ENCODE measurements around the gene ZNF441.
"Not testable (repeated sequence)": the region's sequence is repeated elsewhere in the genome, so short reads cannot be mapped to it uniquely, and the experiment has no call there.

Gene ZNF441

DNA sequence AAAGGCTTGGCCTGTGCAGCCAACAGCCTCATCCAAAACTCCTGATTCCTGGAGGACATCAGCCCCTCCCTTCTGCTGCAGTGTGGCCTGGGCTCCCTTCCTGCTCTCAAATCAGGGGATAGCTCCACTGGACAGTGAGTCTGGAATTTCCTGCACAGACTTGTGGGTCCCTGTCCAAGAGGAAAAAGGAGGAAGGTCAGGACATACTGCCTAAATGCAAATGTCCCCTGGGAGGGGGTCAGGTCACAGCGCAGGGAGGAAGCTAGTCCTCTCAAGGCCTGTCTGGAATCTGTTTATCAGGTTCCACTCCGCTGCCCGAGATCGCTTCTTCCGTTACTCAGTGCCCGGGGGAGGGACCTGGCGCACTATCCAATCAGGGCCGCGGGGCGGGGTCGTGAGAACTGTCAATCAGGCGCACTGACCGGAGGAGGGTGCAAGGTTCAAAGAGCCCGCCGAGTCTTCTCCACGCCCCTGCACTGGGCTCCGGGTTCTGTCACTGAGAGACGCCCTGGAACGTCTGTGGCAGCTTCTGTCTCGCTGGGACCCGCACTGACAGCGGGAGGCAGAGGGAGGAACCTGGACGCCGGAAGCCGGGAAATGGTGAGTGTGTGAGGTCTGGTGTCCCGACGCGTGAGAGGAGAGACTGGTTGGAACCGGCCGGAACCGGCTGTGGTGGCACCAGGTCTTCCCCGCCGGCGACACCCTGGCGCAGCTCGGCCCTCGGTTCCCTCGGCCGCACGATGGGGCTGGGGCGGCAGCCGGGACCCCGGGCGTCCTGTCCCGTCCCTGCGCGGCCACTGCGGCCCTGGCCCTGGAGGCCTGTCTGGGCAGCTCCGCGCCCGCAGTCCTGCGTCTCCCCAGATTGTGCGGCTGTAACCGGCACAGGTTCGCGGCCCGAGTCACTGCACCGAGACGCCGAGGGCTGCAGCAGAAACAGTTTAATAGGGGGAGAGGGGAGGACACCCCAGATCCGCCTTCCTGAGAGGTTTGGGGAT, at the start of gene ZNF441:
Gene ZNF441 (plus strand): TSS at position 404 of the 995 bp plus-strand sequence. CDS start 194 bp downstream, at position 598.
- peak; percentile 96 for DNase-seq (ENCODE audit: insufficient read length, low spot score)
- peak; percentile 20 for FAIRE-seq

- DNase-seq (ENCODE audit: insufficient read length, low spot score) (no peak), FAIRE-seq (no peak)
These were observed 45.1 kb upstream of the ZNF441 start for GRCh38 chr19:11721681-11722080.

DNA sequence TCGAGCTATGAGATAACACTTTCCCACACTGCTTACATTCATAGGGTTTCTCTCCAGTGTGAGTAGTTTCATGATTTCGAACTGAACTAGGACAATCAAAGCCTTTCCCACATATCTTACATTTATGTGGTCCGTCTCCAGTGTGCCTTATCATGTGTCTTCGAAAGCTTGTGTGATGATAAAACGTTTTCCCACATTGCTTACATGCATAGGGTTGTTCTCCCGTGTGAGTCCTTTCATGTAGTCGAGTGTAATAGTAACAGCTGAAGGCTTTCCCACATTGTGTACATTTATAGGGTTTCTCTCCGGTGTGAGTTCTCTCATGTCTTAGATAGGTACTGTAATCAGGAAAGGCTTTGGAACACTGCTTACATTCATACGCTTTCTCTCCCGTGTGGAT, 44.4 kb upstream of the ZNF441 start:
- DNase-seq (ENCODE audit: insufficient read length, low spot score) (no peak), FAIRE-seq (no peak)

GRCh38 chr19:11729586-11729985, 37.2 kb upstream of the ZNF441 start:
- DNase-seq (ENCODE audit: insufficient read length, low spot score) (no peak), FAIRE-seq (no peak)

DNA sequence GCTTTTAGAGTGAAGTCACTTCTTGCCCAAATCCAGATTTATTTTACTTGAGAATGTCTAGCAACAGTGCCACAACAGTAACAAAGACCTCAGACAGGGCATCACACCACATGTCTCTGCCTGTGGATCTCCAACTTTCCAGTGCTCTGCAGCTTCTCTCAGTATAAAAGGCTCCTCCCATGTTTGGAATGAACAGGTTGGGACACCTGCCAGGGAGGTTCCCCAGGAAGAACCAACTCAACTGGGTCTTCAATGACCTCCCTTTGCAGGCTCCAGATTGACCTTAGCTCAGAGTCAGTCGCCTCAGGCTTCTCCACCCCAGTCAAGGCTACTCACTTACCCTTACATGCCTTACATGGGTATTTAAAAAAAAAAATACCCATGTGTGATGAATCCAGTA, 31.4 kb upstream of the ZNF441 start:
- FAIRE-seq (no peak), DNase-seq (ENCODE audit: insufficient read length, low spot score) (no peak)

DNA sequence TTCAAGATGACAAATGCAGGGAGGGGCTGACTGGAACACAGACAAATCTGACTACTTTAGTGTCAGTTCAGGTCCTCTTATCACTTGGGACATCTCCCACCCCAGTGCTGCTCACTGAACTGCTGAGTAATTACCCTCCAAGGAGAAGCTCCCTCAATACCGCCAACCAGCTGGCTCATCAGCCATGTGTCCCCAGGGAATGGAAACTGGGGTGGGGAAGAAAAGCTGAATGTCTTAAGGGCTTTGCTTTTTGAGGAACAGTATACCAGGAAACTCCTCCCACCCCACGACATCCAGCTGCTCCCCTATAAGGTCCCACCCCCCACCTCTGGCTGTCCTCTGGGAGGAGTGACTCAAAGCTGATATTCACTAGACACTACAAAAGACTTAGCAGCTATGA, 30.1 kb upstream of the ZNF441 start:
- FAIRE-seq (no peak), DNase-seq (ENCODE audit: insufficient read length, low spot score) (peak; percentile 36)

DNA sequence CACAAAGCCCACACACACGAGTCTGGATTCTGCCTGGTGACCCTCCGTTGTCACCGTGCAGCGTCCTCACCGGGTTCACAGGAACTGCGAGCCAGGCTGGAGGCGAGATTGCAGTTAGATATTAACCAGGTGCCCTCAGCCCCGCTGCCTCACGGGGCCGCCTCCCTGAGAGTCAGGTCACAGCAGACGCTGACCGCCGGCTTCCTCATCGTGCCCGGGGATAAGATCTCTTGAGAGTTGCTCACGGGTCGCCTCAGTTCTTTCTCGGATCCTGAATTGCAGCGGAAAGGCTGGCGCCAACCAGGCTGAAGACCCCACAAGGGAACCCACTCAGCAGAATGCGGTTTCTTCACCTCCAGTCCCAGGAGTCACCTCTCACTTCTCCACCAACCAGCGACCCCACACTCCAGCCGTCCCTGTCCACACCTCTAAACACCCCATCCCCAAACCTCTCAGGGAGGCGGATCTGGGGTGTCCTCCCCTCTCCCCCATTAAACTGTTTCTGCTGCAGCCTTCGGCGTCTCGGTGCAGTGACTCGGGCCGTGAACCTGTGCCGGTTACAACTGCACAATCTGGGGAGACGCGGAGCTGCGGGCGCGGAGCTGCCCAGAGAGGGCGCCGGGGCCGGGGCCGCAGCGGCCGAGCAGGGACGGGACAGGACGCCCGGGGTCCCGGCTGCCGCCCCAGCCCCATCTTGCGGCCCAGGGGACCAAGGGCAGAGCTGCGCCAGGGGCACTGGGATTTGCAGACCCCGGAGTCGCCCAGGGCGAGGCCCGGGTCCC, 28.6 kb upstream of the ZNF441 start:
- FAIRE-seq (no peak), DNase-seq (ENCODE audit: insufficient read length, low spot score) (no peak)

GRCh38 chr19:11738746-11739620, 27.8 kb upstream of the ZNF441 start, which contains the start of gene ZNF823:
TSS of gene ZNF823 (minus strand) at chr19:11738946. CDS start at chr19:11738819, 127 bp downstream.
- DNase-seq (ENCODE audit: insufficient read length, low spot score) (peak; percentile 94), FAIRE-seq (peak; percentile 96)

DNA sequence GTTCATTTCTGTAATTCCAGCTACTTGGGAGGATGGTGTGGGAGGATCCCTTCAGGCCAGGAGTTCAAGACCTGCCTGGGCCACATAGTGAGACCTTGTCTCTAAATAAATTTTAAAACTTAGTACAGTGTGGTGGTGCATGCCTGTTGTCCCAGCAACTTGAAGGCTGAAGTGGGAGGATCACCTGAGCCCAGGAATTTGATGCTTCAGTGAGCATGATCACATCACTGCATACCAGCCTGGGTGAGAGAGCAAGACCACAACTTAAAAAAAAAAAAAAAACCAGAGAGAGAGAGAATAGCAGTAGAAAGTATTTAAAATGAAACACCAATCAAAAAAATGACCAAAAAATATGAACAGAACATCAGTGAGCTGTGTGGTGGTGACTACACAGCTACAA, 20.9 kb upstream of the ZNF441 start:
- DNase-seq (ENCODE audit: insufficient read length, low spot score) (no peak), FAIRE-seq (no peak)

DNA sequence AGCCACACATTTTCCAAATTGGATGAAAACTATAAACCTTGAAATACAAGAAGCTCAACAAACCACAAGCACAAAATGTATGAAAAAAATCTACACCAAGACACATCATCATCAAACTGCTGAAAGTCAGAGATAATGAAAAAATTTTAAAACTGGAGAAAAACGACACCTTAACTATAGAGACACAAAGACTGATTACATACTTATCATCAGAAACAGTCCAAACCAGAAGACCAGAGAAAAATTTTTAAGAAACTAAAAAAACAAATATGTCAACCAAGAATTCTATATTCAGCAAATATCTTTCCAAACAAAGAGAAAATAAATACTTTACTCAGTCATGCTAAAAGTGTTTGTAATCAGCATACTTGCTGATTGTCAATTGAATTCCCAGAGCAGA, 19.5 kb upstream of the ZNF441 start:
- no peak for FAIRE-seq
- DNase-seq (ENCODE audit: insufficient read length, low spot score), result no peak

- FAIRE-seq (no peak), DNase-seq (ENCODE audit: insufficient read length, low spot score) (no peak)
These were observed 17.0 kb upstream of the ZNF441 start for GRCh38 chr19:11749751-11750150.

DNA sequence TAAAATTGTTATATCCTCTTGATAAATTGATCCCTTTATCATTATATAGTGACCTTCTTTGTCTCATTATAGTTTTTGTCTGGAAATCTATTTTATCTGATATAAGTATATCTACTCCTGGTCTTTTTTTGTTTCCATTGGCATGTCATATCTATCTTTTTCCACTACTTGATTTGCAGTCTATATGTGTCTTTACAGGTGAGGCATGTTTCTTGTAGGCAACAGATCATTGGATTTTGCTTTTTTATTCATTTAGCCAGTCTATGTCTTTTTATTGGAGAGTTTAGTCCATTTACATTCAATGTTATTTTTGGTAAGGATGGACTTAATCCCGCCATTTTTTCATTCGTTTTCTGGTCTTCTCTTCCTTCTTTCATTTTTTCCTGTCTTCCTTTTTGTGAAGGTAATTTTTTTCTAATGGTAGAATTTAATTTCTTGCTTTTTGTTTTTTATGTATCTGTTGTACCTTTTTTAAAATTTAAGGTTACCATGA, 14.5 kb upstream of the ZNF441 start:
- FAIRE-seq, result no peak
- no peak for DNase-seq (ENCODE audit: insufficient read length, low spot score)

DNA sequence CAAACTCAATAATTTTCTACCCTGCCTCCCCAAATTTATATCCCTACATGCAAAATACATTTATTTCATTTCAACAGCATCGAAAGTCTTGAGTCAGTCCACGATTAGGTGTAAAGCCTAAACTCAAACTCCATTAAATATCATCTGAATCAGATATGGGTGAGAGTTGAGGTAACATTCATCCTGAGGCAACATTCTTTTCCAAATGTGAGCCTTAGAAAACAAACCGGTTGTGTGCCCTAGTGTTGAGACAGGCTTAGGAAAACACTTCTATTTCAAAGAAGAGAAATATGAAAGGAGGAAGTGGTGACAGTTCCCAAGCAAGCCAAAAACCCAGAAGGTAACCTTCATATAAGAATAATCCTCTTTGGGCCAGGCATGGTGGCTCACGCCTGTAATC, 12.1 kb upstream of the ZNF441 start:
- no peak for DNase-seq (ENCODE audit: insufficient read length, low spot score)
- no peak for FAIRE-seq

DNA sequence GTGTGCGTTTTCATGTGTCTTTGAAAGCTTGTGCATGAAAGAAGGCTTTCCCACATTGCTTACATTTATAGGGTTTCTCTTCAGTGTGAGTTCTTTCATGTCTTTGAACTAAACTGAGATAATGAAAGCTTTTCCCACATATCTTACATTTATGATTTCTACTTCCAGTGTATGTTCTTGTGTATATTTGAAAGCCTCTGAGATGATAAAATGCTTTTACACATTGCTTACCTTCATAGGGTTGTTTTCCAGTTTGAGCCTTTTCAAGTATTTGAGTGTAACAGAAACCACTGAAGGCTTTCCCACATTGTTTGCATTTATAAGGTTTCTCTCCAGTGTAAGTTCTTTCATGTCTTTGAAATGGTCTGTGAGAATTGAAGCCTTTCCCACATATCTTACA, 9.8 kb upstream of the ZNF441 start:
- no peak for FAIRE-seq
- DNase-seq (ENCODE audit: insufficient read length, low spot score), result no peak

- DNase-seq (ENCODE audit: insufficient read length, low spot score), result no peak
- FAIRE-seq, result no peak
These were observed 7.0 kb upstream of the ZNF441 start for GRCh38 chr19:11759805-11760204.

DNA sequence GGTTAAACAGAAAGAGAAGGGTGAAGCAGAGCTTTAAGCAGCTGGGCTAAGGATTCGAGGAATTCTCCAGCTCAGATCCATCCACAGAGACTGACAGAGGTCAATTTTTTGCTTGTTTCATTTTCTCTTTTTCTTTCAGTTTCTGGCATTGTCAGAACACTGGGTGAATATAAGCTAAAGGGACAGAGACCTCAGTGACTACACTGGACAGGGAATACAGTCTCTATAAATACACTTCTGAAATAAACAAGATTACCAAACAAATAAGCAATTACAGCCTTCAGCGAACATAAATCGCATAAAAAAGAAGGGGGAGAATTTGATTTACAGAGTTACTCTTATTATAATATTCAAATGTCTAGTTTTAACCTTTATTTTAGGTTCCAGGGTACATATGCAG, 3.7 kb upstream of the ZNF441 start:
- no peak for DNase-seq (ENCODE audit: insufficient read length, low spot score)
- no peak for FAIRE-seq

GRCh38 chr19:11763611-11764010, 3.2 kb upstream of the ZNF441 start:
- DNase-seq (ENCODE audit: insufficient read length, low spot score), result no peak
- FAIRE-seq, result peak; percentile 23

DNA sequence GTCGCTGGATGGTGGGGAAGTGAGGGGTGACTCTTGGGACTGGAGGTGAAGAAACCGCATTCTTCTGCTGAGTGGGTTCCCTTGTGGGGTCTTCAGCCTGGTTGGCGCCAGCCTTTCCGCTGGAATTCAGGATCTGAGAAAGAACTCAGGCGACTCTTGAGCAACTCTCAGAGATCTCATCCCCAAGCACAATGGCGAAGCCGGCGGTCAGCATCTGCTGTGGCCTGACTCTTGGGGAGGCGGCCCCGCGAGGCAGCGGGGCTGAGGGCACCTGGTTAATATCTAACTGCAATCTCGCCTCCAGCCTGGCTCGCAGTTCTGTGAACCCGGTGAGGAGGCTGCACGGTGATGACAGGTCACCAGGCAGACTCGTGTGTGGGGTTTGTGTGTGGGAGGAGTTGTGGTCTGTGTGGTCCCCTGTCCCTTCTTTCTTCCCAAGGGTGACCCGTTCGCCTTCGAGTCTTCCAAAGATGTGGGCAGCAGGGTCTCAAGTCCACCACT, 883 bp downstream of the ZNF441 start:
- DNase-seq (ENCODE audit: insufficient read length, low spot score), result peak; percentile 32

GRCh38 chr19:11769995-11770394, 3.2 kb downstream of the ZNF441 start:
- FAIRE-seq (no peak), DNase-seq (ENCODE audit: insufficient read length, low spot score) (no peak)

More for the DNA sequence above, 883 bp downstream of the ZNF441 start:
- FAIRE-seq, result no peak

DNA sequence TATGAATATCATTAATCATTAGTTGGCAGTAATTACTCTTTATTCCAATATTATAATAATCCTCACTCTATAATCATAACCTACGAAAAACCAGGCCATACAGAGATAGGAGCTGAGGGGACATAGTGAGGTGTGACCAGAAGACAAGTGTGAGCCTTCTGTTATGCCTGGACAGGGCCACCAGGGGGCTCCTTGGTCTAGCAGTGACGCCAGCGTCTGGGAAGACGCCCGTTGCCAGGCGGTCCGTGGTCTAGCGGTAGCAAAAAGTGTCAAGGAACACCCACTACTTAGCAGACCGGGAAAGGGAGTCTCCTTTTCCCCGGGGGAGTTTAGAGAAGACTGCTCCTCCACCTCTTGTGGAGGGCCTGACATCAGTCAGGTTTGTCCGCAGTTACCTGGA, 4.7 kb downstream of the ZNF441 start:
- DNase-seq (ENCODE audit: insufficient read length, low spot score); FAIRE-seq: not testable (repeated sequence)

Data from HTR-8/SVneo (cell line).